DMS114 treated with DMSO at 0.1 percent for 48 hours (cell line): ENCODE data around the gene REST.
"Not testable (repeated sequence)": the region's sequence is repeated elsewhere in the genome, so short reads cannot be mapped to it uniquely, and the experiment has no call there.

Source experiments
- DNase-seq: peaks from one replicate; lab custom pipeline; 2025; ENCODE audit not compliant: unreplicated experiment; lab: John Stamatoyannopoulos, UW

Gene REST, protein sequence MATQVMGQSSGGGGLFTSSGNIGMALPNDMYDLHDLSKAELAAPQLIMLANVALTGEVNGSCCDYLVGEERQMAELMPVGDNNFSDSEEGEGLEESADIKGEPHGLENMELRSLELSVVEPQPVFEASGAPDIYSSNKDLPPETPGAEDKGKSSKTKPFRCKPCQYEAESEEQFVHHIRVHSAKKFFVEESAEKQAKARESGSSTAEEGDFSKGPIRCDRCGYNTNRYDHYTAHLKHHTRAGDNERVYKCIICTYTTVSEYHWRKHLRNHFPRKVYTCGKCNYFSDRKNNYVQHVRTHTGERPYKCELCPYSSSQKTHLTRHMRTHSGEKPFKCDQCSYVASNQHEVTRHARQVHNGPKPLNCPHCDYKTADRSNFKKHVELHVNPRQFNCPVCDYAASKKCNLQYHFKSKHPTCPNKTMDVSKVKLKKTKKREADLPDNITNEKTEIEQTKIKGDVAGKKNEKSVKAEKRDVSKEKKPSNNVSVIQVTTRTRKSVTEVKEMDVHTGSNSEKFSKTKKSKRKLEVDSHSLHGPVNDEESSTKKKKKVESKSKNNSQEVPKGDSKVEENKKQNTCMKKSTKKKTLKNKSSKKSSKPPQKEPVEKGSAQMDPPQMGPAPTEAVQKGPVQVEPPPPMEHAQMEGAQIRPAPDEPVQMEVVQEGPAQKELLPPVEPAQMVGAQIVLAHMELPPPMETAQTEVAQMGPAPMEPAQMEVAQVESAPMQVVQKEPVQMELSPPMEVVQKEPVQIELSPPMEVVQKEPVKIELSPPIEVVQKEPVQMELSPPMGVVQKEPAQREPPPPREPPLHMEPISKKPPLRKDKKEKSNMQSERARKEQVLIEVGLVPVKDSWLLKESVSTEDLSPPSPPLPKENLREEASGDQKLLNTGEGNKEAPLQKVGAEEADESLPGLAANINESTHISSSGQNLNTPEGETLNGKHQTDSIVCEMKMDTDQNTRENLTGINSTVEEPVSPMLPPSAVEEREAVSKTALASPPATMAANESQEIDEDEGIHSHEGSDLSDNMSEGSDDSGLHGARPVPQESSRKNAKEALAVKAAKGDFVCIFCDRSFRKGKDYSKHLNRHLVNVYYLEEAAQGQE

DNA sequence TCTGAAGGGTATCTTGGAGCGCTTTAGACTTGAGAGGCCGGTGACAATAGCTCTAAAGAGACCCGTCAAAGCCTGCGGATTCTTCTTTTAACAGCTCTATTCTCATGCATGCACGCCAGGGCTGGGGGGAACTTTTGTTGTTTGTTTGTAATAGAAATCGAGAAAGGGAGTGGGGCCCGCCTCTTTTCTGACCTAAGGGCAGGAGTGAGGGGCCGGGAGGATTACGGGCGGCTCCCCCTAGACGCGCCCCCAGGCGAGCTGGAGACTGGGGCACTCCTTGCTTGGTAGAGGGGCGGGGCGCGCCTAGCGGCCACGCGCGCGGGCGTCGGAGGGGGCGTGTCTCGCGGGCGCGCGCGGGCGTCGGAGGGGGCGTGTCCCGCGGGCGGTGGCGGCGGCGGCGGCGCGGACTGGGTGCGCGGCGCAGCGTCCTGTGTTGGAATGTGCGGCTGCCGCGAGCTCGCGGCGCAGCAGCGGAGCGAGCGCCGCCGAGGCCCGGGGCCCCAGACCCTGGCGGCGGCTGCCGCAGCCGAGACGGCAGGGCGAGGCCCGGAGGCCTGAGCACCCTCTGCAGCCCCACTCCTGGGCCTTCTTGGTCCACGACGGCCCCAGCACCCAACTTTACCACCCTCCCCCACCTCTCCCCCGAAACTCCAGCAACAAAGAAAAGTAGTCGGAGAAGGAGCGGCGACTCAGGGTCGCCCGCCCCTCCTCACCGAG lies at the start of gene REST:
TSS of gene REST (plus strand) at position 412 of the 717 bp plus-strand sequence. CDS start 2,739 bp downstream, outside the sequence.
- peak; percentile 37 for DNase-seq

DNA sequence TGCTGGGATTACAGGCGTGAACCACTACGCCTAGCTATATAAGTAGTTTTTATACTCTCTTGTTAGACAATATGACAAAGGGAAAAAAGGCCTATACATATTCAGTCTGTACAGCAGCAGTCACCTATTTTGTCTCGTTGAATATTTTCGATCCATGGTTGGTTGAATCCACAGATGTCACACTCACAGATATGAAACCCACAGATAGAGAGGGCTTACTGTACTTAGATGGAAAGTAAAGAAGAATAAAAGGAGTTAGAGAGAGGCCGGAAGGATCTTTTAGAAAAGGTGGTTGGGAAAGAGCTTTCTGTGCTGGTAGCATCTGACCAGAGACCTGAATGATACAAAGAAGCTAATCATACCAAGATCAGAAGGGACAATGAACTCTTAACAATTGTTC lies 47.9 kb upstream of the REST start:
- no peak for DNase-seq

DNA sequence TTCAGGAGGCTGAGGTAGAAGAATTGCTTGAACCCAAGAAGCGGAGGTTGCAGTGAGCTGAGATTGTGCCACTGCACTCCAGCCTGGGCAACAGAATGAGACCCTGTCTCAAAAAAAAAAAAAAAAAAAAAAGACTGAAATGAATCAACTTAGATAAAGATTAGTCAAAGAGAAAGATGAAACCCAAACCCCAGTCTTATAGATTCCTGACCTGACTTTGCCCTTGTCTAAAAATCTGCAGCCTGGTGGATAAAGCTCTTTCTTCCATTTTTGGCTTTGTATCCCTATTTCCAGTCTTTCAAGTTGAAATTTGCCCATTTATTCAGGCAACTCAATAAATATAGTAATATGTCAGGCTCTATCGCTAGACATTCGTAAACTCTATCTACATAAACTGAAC lies 46.9 kb upstream of the REST start:
- DNase-seq, result no peak

DNA sequence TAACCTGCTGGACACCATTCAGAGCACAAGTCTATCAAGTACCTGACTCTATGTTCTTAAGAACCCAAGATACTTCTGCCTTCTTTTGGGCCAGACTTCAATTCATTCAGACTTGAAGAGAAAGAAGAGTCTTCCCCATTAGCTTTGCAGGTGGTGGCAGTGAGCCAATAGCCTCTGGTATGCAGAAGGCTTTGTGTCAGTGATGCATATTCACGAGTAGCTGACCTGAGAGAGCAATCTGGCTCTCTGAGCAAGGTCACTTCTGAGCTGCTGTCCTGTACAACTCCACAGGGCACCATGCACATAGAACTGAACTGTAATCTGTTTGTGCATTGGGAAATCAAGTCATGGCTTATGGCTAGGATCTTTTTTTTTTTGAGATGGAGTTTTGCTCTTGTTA lies 46.3 kb upstream of the REST start:
- no peak for DNase-seq

DNA sequence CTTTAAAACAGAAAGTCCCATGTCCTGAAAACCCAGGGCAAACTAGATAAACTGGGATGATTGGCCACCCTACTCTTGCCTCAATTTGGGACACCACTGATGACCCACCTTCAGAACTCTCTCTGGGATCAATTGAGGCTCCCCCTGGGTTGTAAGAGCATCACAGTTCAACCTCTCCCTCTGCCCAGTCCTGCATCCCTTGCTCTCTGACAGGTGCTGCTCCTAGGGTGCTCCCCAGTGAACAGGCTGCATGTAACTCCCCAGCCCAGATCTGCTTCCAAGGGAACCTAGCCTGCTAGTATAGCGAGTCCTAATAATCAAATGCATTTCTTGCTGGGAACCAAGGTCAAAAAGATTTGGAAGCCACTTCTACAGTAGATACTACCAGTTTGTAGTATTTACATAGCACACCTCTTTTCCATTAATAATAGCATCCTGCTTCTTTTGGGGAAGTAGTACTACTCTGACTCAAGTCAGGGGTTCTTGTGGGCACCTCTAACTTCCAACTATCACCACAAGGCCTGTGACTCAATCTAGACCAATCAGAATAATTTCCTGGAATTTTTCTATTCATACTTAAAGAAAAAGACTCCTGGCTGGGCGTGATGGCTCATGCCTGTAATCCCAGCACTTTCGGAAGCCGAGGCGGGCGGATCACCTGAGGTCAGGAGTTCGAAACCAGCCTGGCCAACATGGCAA lies 44.1 kb upstream of the REST start:
- no peak for DNase-seq

DNA sequence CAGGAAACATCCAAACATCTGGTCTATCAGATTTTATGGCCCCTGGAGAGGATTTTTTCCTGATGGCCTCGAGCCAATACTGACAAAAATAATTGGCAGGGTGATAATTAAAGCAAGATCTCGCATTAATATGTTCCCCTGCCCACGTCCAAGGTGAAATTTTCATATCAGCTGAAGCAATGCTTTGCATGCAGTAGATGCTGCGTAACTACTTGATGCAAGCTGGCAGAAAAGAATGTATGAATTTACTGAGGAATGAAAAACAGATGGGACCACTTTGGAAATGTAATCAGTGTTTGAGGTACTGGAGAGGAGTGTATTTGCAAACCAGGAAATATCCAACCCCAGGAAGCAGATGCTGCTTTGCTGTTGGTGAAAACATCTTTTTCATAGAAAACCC lies 36.8 kb upstream of the REST start:
- DNase-seq, result no peak

DNA sequence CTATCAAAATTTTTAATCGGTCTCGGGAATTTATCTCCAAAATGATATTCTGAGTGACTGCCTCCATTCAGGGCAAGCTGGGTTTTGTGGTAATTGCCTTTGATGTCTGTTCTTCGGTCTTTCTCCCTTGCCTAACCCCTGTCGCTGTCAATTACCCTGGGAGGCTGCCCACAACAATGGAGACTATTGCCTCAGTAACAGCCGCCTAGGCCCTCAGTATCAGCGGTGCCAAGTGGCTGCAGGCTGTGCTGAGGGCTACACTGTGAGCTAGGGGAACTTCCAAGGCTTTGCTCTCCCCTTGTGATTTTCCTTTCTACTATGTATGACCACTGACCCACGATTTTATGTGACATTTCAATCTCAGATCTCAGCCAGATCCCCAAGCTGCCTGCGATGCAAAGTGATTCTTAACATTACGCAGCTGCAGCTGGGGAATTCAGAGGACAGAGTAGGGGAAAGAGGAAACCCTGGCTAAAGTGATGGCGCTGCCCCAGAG lies 36.3 kb upstream of the REST start:
- no peak for DNase-seq

DNA sequence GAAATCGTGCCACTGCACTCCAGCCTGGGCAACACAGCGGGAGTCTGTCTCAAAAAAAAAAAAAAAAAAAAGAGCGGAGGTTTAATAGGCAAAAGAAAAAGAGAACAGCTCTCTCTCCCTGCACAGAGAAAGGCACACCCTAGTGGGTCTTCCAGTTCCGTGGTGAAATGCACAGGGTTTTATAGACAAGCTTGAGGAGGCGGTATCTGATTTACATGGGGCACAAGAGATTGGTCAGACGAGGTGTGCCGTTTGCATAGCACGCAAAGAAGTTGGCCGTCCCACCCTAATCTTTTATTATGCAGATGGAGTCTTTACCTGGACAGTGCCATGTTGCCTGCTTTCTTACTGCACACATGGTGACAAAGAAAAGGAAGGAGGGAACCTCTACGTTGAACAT lies 33.5 kb upstream of the REST start:
- DNase-seq, result no peak

DNA sequence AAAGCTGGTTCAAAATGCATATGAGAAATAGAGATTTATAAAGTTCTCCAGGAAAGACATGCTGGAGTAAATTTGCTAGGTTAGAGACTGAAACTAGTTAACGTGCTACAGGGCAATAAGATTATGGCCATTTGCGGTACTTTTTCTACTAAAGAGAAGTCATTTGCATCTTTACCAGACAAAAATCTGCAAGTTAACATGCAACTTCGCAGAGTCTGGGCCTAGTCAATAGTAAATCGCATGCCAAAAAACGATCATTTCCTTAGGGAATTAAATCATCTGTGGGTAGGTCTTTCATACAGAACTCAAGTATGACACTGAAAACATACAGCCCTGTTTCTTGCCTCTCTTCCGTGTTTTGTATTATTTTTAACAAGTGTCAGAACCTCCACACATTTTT lies 32.8 kb upstream of the REST start:
- no peak for DNase-seq

DNA sequence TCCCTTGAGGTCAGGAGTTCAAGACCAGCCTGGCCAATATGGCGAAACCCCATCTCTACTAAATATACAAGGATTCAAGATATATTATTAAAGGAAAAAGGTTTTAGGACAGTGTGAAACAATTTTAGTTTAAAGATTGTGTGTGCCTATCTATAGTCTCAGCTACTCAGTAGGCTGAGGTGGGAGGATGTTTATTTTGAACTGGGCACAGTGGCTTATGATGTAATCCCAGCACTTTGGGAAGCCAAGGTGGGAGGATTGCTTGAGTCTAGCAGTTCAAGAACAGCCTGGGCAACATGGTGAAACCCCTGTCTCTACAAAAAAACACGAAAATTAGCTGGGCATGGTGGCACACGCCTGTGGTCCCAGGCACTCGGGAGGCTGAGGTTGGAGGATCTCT lies 31.4 kb upstream of the REST start:
- DNase-seq, result no peak

DNA sequence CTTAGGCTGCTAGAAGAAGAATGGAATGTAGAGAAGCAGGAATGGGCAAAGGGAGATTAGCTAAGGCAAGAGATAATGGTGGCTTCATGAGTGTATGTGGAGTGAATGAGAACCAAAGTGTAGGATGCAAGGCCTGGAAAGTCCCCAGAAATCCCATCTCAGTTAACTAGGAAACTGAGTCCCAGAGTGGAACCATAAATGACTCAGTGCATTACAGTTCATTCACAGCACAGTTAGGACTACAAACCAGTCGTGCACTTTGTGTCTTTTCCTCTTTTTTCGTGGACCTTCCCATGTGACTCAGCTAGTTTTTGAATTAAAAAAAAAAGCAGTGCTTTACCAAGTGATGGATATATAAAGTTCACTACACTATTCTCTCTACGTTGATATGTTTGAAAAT lies 27.7 kb upstream of the REST start:
- DNase-seq, result no peak

DNA sequence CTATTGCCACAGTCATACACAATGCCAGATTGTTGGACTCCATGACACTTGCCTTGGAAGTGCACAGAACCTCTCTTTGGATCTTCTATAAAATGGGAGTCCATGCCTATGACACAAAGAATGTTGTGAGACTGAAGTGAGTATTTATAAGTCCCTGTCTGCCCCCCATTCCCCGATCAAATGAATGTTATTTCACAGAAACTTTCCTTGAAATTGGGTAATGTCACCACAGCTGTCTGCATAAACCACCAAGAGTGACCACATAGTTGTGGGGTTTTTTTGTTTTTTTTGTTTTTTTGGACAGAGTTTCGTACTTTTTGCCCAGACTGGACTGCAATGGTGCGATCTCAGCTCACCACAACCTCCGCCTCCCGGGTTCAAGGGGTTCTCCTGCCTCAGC lies 27.1 kb upstream of the REST start:
- no peak for DNase-seq

DNA sequence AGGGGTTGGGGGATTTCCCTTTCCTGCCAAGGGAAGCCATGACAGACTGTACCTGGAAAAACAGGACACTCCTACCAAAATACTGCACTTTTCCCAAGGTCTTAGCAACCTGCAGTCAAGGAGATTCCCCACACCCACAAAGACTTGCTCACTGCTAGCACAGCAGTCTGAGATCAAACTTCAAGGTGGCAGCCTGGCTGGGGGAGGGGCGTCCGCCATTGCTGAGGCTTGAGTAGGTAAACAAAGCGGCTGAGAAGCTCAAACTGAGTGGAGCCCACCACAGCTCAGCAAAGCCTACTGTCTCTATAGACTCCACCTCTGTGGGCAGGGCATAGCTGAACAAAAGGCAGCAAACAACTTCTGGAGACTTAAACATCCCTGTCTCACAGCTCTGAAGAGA lies 23.2 kb upstream of the REST start:
- DNase-seq, result not testable (repeated sequence)

DNA sequence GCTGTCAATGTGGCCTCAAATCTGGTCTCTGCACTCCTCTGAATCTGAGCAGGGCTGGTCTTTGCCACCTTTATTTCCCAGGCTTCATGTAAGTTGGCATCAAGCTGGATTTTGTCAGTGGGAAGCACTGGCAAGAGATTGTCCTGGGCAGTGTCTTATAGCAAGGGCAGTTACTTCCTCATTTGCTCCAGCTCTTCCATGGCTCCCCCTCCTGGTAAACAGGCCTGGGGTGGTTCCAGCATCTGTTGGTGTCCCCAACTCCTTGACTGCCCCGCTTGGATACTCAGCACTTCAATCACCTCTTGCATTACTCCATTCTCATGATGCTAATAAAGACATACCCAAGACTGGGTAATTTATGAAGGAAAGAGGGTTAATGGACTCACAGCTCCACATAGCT lies 15.0 kb upstream of the REST start:
- DNase-seq, result no peak

DNA sequence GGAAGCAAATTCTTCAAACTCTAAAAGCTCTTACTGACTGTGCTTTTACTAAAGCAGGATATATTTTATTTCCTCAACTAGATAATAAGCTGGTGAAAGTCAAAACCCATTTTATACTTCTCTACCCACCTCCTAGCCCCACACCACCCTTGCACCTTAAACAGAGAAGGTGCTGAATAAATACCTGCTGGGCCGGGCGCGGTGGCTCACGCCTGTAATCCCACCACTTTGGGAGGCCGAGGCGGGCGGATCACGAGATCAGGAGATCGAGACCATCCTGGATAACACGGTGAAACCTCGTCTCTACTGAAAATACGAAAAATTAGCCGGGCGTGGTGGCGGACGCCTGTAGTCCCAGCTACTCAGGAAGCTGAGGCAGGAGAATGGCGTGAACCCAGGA lies 9.9 kb upstream of the REST start:
- DNase-seq, result not testable (repeated sequence)

DNA sequence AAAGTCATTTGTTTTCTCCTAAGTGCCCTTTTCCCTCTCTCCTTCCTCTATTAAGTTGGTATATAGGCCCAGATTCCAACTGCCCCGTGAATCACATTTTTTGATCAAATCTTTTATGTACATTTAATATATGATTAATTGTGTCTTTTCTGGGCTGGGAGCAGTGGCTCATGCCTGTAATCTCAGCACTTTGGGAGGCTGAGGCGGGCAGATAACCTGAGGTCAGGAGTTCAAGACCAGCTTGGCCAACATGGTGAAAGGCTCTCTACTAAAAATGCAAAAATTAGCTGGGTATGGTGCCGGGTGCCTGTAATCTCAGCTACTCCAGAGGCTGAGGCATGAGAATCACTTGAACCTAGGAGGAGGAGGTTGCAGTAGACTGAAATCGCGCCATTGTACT lies 7.5 kb upstream of the REST start:
- DNase-seq, result not testable (repeated sequence)

DNA sequence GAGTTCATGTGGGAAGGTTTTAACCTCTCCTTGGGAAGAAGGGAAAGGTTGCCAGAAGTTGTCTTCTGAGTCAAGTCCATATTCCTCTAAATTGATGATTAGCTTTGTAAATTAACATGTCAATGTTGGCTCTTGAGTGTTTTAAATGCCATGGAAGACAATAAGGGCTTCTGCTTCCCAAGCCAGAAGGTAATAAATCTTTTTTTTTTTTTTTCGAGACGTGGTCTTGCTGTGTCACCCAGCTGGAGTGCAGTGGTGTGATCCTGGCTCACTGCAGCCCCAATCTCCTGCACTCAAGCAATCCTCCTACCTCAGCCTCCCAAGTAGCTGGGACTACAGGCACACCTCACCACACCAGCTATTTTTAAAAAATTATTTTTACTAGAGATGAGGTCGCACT lies 5.0 kb upstream of the REST start:
- DNase-seq, result no peak

DNA sequence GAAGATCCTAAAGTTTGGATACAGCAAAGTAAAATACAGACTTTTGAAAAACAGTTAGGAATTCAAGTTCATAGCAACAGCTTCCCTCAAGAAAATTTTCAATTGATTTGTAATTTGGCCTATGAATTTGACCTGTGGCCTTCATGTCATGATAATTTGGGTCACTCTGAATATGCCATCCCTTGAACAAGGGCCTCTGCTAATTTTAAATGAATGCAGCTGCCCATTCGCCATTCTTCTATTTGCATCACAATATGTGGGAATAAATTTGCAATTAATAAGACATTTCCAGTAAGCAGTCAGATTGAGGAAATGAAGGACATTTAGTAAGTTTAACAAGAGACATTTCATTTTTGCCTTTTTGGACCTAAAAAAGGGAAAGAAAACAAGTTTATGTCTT lies 1.9 kb upstream of the REST start:
- DNase-seq, result no peak

DNA sequence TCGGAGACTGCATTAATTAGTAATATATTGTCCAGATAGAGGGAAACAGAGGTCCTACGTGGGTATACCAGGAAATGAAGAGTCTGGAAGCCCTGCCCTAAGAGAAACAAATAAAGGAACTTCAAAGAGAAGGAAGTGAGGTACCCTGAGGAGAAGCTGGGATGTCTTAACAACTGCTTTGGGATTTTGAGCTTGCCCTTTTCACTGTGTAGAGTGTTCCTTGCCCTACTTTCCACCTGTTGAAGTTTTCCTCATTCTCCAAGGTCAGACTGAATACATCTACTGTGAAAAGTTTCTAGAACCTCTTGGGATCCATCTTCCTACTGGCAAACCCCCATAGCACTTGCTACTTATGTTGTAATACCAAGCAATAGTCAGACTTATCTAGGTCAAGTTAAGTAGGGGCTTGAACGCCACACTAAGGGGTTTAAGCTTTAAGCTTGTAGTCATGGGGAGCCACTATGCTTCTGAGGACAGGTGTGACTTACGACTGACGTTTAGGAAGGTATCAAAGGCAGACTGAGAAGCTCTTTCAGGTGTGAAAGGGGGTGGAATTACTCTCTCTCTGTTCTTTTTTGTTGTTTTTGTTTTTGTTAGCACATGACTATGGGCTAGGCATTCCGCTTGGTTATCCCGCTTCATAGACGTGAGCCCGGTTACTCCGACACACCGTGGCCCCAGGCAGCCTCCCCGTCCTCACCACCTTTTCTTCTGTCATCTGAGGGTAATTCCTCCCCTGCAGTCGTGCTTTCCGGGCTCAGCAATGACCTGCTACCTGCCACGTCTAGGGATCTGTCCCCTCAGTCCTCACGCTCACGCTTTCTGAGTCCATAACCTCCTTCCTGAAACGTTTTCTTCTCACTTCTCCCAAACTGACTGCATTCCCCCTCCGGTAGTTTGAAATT lies 959 bp upstream of the REST start:
- DNase-seq, result no peak
